NT2/D1 (cell line): ENCODE data around the gene PRKCB.
"Not testable (repeated sequence)": the region's sequence is repeated elsewhere in the genome, so short reads cannot be mapped to it uniquely, and the experiment has no call there.

Source experiments
- SUZ12 ChIP-seq: IDR thresholded peaks from 2 replicates; pipeline ENCODE4 v1.6.1; 2011; ENCODE audit not compliant: insufficient read length, insufficient read depth; ENCODE audit errors: extremely low read depth
- YY1 ChIP-seq: IDR thresholded peaks from 2 replicates; pipeline ENCODE4 v1.6.1; 2011; ENCODE audit not compliant: insufficient read length, insufficient read depth
- ZNF274 ChIP-seq: IDR thresholded peaks from 2 replicates; pipeline ENCODE4 v1.6.1; 2011; ENCODE audit warnings: mild to moderate bottlenecking, low read depth, low read length

DNA sequence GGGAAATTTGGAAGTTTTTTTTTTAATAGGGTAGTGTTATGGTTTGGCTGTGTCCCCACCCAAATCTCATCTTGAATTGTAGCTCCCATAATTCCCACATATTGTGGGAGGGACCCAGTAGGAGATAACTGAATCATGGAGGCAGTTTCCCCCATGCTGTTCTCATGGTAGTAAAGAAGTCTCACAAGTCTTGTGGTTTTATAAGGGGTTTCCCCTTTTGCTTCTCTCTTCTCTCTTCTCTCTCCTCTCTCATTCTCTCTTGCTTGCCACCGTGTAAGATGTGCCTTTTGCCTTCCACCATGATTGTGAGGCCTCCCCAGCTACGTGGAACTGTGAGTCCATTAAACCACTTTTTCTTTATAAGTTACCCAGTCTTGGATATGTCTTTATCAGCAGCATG lies 403.1 kb downstream of the PRKCB start:
- not testable (repeated sequence) for TF ChIP-seq YY1, ZNF274, SUZ12
